ENCODE data around the gene SAT1.

GRCh38 chrX:23815376-23815775 is 32.4 kb downstream of the SAT1 start:
- TF ChIP-seq CTCF (IDR thresholded peaks at IDR 0.05; ENCODE audit: low read depth, low read length) (no peak), EZH2phosphoT487 (IDR thresholded peaks at IDR 0.05; ENCODE audit: low read depth) (no peak)

Measured in OCI-LY3 (cell line).